ENCODE data around the gene SLC6A16. TPM values are rescaled to one million over a fixed set of nuclear protein-coding genes. Genes with fewer than 3 reads are reported as not detected.

Gene SLC6A16
- total RNA-seq, 1 experiment from 2014 or later = 3.2 TPM

GRCh38 chr19:49261602-49262001, 63.4 kb downstream of the SLC6A16 start:
- Histone ChIP-seq H4K20me1 (ENCODE audit: control insufficient read depth, insufficient read depth, insufficient read length) (no peaks in the 10 kb centered on the region), H3K27ac (ENCODE audit: insufficient read length, low read depth, low read length) (no peak overlapping the region), H3K14ac (ENCODE audit: insufficient read depth, low read length) (no peak overlapping the region), H2BK120ac (ENCODE audit: low read depth, low read length, poor library complexity, severe bottlenecking) (no peak overlapping the region), H3K23ac (ENCODE audit: insufficient read length, low read depth, low read length) (no peak overlapping the region), H2BK12ac (ENCODE audit: insufficient read length, low read depth, low read length) (no peak overlapping the region), H2AK5ac (ENCODE audit: insufficient read length, low read length) (no peak overlapping the region), H2BK5ac (ENCODE audit: insufficient read length, low read length) (no peak overlapping the region), H3K27me3 (ENCODE audit: insufficient read depth, low read length) (no peaks in the 10 kb centered on the region), H3K4me2 (ENCODE audit: insufficient read depth, insufficient read length, low read length) (no peak overlapping the region), H4K5ac (ENCODE audit: insufficient read length, low read depth, low read length) (no peak overlapping the region), H2BK15ac (ENCODE audit: low read depth, low read length) (no peak overlapping the region), H3T11ph (ENCODE audit: low read length) (no peak overlapping the region), H2BK20ac (ENCODE audit: low read depth, low read length, poor library complexity, severe bottlenecking) (no peak overlapping the region), H3K79me2 (ENCODE audit: insufficient read depth, low read length) (no peaks in the 10 kb centered on the region), H4K8ac (replicated peaks; ENCODE audit: insufficient read length, low read depth, low read length) (no peak overlapping the region), H3K79me1 (ENCODE audit: insufficient read depth, low read depth, low read length, poor library complexity, severe bottlenecking) (no peaks in the 10 kb centered on the region), H3K23me2 (ENCODE audit: insufficient read length, low read depth, low read length, poor library complexity, severe bottlenecking) (no peaks in the 10 kb centered on the region), H3K4ac (ENCODE audit: low read depth, low read length) (no peak overlapping the region), H4K91ac (ENCODE audit: insufficient read length, low read depth, low read length) (no peak overlapping the region), H3K18ac (ENCODE audit: insufficient read length, low read depth, low read length) (no peak overlapping the region), H3K56ac (ENCODE audit: insufficient read length, low read depth, low read length) (no peak overlapping the region), H3K9me3 (ENCODE audit: control insufficient read depth, low read depth, low read length) (peaks cover 1% of the 10 kb centered on the region), H3K4me1 (ENCODE audit: insufficient read depth, low read length) (no peaks in the 10 kb centered on the region), H2AFZ (ENCODE audit: low read length) (no peak overlapping the region), H3K9ac (ENCODE audit: extremely low read depth, insufficient read length, low read length) (no peak overlapping the region)
- H3K4me1 Mint-ChIP-seq = peaks cover 0 to 6% of the 10 kb centered on the region in 2 experiments; a peak in 2 of 4 replicates
- TF ChIP-seq CTCF (conservative IDR thresholded peaks at IDR 0.05) = no peak
- H3K27me3 Mint-ChIP-seq (ENCODE audit: low read depth) = peaks cover 9% of the 10 kb centered on the region
- no peak overlapping the region for H3K27ac Mint-ChIP-seq
- no peak overlapping the region for H3K4me3 Mint-ChIP-seq
- no peak for DNase-seq
- peaks cover 47 to 64% of the 10 kb centered on the region in 2 experiments for H3K9me3 Mint-ChIP-seq
- H3K36me3 Mint-ChIP-seq (ENCODE audit: insufficient read depth in 1 of 3, low read depth in 3 of 3) = peaks cover under 1 to 3% (median under 1%) of the 10 kb centered on the region in 3 experiments; a peak in 2 of 7 replicates
